IMR-90 (cell line): ENCODE results near the gene IP6K3. TPM values are rescaled to one million over a fixed set of nuclear protein-coding genes. Genes with fewer than 3 reads are reported as not detected.

Experiments
- ATAC-seq: fragments of 200-7000 bp; cut with Tn5 transposase; 2 replicates; pipeline ENCODE4 v1.9.1; 2020; ENCODE audit warnings: low read depth, mild to moderate bottlenecking, moderate library complexity
- BruUV-seq: library from RNA; stranded (reverse); fragments of 400-500 nt; replicated peaks from 2 replicates; lab custom pipeline; 2021; lab: Mats Ljungman, UMichigan
- CTCF ChIA-PET: fragments of 300-600 bp; formaldehyde crosslinking; extraction: SDS; loops from one replicate; lab custom pipeline; 2021; ENCODE audit warnings: antibody characterized with exemption; lab: Yijun Ruan, JAX
- POLR2A ChIA-PET: fragments of 300-600 bp; sonication (Branson Sonifier 250); formaldehyde crosslinking; loops from one replicate; lab custom pipeline; 2022; ENCODE audit warnings: antibody characterized with exemption; ENCODE audit not compliant: unreplicated experiment; lab: Charles Lee
- DNase-seq: peaks from one replicate; pipeline ENCODE4 v3.0.0; 2013
- H2AFZ ChIP-seq: replicated peaks from 2 replicates; pipeline ENCODE3; 2013; ENCODE audit warnings: low read length, mild to moderate bottlenecking; ENCODE audit not compliant: poor library complexity
- H2AK5ac ChIP-seq: 2 replicates; pipeline ENCODE4 v1.6.1; 2013; ENCODE audit warnings: low read depth, low read length, inconsistent platforms
- H2AK9ac ChIP-seq: replicated peaks from 2 replicates; pipeline ENCODE3; 2013; ENCODE audit warnings: mild to moderate bottlenecking, low read depth, low read length, moderate library complexity; ENCODE audit not compliant: poor library complexity
- H2BK120ac ChIP-seq: 2 replicates; pipeline ENCODE4 v1.6.1; 2013; ENCODE audit warnings: low read depth, low read length, inconsistent platforms
- H2BK15ac ChIP-seq: 3 replicates; pipeline ENCODE4 v1.6.1; 2013; ENCODE audit warnings: low read depth, low read length, inconsistent platforms
- H2BK20ac ChIP-seq: 2 replicates; pipeline ENCODE4 v1.6.1; 2013; ENCODE audit warnings: low read depth, mild to moderate bottlenecking, inconsistent platforms, low read length, moderate library complexity
- H2BK5ac ChIP-seq: 2 replicates; pipeline ENCODE4 v1.6.1; 2013; ENCODE audit warnings: mild to moderate bottlenecking, low read depth, low read length, inconsistent platforms; ENCODE audit not compliant: poor library complexity, severe bottlenecking
- H3K14ac ChIP-seq: replicated peaks from 2 replicates; pipeline ENCODE4 v1.6.1; 2013; ENCODE audit warnings: low read depth, low read length, inconsistent platforms
- H3K18ac ChIP-seq: 2 replicates; pipeline ENCODE4 v1.6.1; 2013; ENCODE audit warnings: low read depth, low read length, control low read depth
- H3K23ac ChIP-seq: 2 replicates; pipeline ENCODE4 v1.6.1; 2013; ENCODE audit warnings: low read depth, low read length, inconsistent platforms
- H3K27ac ChIP-seq: 2 replicates; pipeline ENCODE4 v1.5.1; 2013; ENCODE audit warnings: mild to moderate bottlenecking, control low read depth, low read length; ENCODE audit not compliant: insufficient read depth
- H3K27me3 ChIP-seq: 2 replicates; pipeline ENCODE4 v1.6.1; 2013; ENCODE audit warnings: low read length; ENCODE audit not compliant: control insufficient read depth, insufficient read depth
- H3K36me3 ChIP-seq: 2 replicates; pipeline ENCODE4 v1.6.1; 2013; ENCODE audit warnings: low read length, mixed read lengths; ENCODE audit not compliant: control insufficient read depth, insufficient read depth
- H3K4ac ChIP-seq: 2 replicates; pipeline ENCODE4 v1.6.1; 2013; ENCODE audit warnings: low read depth, low read length, inconsistent platforms
- H3K4me1 ChIP-seq: 2 replicates; pipeline ENCODE4 v1.6.1; 2013; ENCODE audit warnings: low read length, mixed read lengths; ENCODE audit not compliant: control insufficient read depth, insufficient read depth
- H3K4me2 ChIP-seq: 2 replicates; pipeline ENCODE4 v1.6.1; 2013; ENCODE audit warnings: low read depth, mild to moderate bottlenecking, control low read depth, low read length, moderate library complexity
- H3K4me3 ChIP-seq: 2 replicates; pipeline ENCODE4 v1.5.1; 2013; ENCODE audit warnings: low read depth, mild to moderate bottlenecking, control low read depth, low read length, moderate library complexity; ENCODE audit not compliant: insufficient read depth
- H3K56ac ChIP-seq: 2 replicates; pipeline ENCODE4 v1.6.1; 2013; ENCODE audit warnings: low read length, inconsistent platforms; ENCODE audit not compliant: insufficient read depth; ENCODE audit errors: extremely low read depth
- H3K79me1 ChIP-seq, 2 experiments: 2 replicates each; pipeline ENCODE4 v1.6.1; 2013; ENCODE audit warnings: low read length in 2 of 2, inconsistent platforms in 1 of 2, low read depth in 1 of 2
- H3K9ac ChIP-seq: 2 replicates; pipeline ENCODE4 v1.6.1; 2013; ENCODE audit warnings: low read depth, low read length, control low read depth
- H3K9me1 ChIP-seq: 2 replicates; pipeline ENCODE4 v1.6.1; 2013; ENCODE audit warnings: low read length, inconsistent platforms; ENCODE audit not compliant: insufficient read depth
- H3K9me3 ChIP-seq: 2 replicates; pipeline ENCODE4 v1.6.1; 2013; ENCODE audit warnings: low read length; ENCODE audit not compliant: control insufficient read depth, insufficient read depth
- H4K20me1 ChIP-seq: 2 replicates; pipeline ENCODE4 v1.6.1; 2013; ENCODE audit warnings: low read length, inconsistent platforms; ENCODE audit not compliant: insufficient read depth
- H4K5ac ChIP-seq: 2 replicates; pipeline ENCODE4 v1.6.1; 2013; ENCODE audit warnings: mild to moderate bottlenecking, low read depth, low read length, control low read depth
- H4K8ac ChIP-seq, 2 experiments: 2 replicates each; pipeline ENCODE4 v1.6.1; 2013; ENCODE audit warnings: low read depth in 2 of 2, low read length in 2 of 2, control low read depth in 1 of 2, inconsistent platforms in 1 of 2
- H4K91ac ChIP-seq: 2 replicates; pipeline ENCODE4 v1.6.1; 2013; ENCODE audit warnings: low read depth, low read length, inconsistent platforms; ENCODE audit not compliant: insufficient read depth
- BHLHE40 ChIP-seq: fragments of 150-350 bp; IDR thresholded peaks from 2 replicates; pipeline ENCODE4 v1.6.1; 2016; ENCODE audit warnings: mild to moderate bottlenecking, low read depth, low read length
- CHD1 ChIP-seq: IDR thresholded peaks from 2 replicates; pipeline ENCODE4 v1.6.1; 2012; ENCODE audit warnings: low read depth, low read length, improper control_type of control experiment
- MAZ ChIP-seq: IDR thresholded peaks from 2 replicates; pipeline ENCODE4 v1.6.1; 2012; ENCODE audit warnings: low read depth, mild to moderate bottlenecking, low read length, improper control_type of control experiment, moderate library complexity, borderline replicate concordance
- RAD21 ChIP-seq: IDR thresholded peaks from 2 replicates; pipeline ENCODE4 v1.6.1; 2012; ENCODE audit warnings: low read length, improper control_type of control experiment
- RFX5 ChIP-seq: IDR thresholded peaks from 2 replicates; pipeline ENCODE4 v1.8.0; 2012; ENCODE audit warnings: low read depth, mild to moderate bottlenecking, low read length, moderate library complexity
- WGBS, 2 experiments: methylation state at CpG; one replicate each; pipeline versions ENCODE4 v1.1.5 to v1.1.7; 2013; ENCODE audit warnings: missing lambda C conversion rate in 2 of 2; ENCODE audit not compliant: insufficient read length in 1 of 2; ENCODE audit errors: extremely low coverage in 2 of 2; 5-methylcytosine and 5-hydroxymethylcytosine counted together
- dilution Hi-C: fragments of 300-500 bp; cut with HindIII; formaldehyde crosslinking; loops from one replicate; pipeline ENCODE4 v1.14.3; 2018; ENCODE audit warnings: low sequenced_read_pairs; ENCODE audit not compliant: unreplicated experiment
- in situ Hi-C: fragments of 300-500 bp; cut with MboI; formaldehyde crosslinking; loops from 3 replicates; pipeline ENCODE4 v1.14.3; 2019; ENCODE audit warnings: low sequenced_read_pairs, inconsistent platforms, mixed read lengths
- intact Hi-C: fragments of 100-400 bp; cut with micrococcal nuclease; formaldehyde crosslinking; loops from 2 replicates; pipeline ENCODE4 v1.10.0; 2022
- polyA plus RNA-seq, 3 experiments: library from polyadenylated mRNA; depleted of rRNA; stranded (reverse); fragments of >200 nt; gene quantifications; 2 replicates each; pipeline ENCODE4 v1.2.3, GENCODE V29; 2012; ENCODE audit warnings: low replicate concordance in 1 of 3
- total RNA-seq: library from RNA; depleted of rRNA; stranded (reverse); fragments of >200 nt; gene quantifications from 2 replicates; pipeline ENCODE4 v1.2.3, GENCODE V29; 2012

Gene IP6K3
- total and polyA plus RNA-seq, 2 of the 4 experiments (the other 2 are of a cell fraction) = 0.18 to 0.51 TPM

DNA sequence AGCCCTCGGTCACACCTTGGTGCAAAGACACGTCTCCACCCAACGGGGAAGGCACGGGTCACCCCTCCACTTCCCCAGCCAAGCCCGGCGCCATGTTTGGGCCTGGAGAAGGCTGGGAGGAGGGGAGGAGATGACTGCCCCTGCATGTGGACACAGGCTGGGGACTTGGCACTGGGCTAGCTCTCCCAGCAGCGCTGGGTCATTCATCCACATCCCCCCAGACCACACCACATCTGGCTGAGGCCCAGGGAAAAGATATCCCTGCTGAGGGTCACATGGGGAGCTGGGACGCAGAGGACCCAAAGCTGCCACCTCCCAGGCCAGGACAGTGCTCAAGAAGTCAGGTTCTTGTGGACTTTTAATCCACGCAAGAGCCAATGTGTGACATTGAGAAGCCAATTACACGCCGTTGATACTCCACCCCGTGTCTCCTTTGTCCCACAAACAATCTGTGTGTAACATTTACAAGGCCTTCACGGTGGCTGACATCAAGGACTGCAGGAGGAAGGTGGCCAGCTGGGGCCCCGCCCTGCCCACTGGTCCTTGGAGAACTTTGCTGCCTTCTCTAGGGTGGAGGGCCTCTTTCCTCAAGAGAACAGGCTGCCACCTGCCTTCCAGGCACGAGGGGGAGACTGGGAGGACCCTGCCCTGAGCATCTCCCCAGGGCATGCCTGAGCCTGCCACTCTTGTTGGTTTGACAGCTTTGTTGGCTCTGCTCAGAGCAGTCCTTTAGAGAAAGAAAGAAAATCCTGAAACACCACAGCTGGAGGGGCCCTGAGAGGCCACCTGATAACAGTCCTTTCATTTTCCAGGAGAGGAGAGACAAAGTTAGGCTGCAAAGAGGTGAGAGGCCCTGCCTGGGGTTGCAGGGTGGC, 5.3 kb upstream of the IP6K3 start:
- Histone ChIP-seq H3K4me2 (no peak overlapping the region), H4K91ac (peak overlapping the region; percentile 21), H3K4me3 (no peak overlapping the region), H3K14ac (no peak overlapping the region), H2AK5ac (0 out of 2 replicates have a peak overlapping the region, but pooled peaks have one; percentile 39), H2BK15ac (peak overlapping the region; percentile 43; the same call in 1 of the 3 replicates), H3K79me1 (no peaks in the 10 kb centered on the region), H3K27me3 (no peaks in the 10 kb centered on the region), H3K23ac (no peak overlapping the region), H3K9ac (no peak overlapping the region), H3K9me1 (0 out of 2 replicates have a peak, but pooled peaks cover 3% of the 10 kb centered on the region), H4K5ac (peak overlapping the region; percentile 15), H3K56ac (no peak overlapping the region), H3K9me3 (no peaks in the 10 kb centered on the region), H2BK5ac (no peak overlapping the region), H3K4me1 (peaks cover 22% of the 10 kb centered on the region), H2AK9ac (no peak overlapping the region), H3K18ac (peak overlapping the region; percentile 31), H3K27ac (no peak overlapping the region), H2BK20ac (no peak overlapping the region), H2AFZ (peak overlapping the region; percentile 69), H3K4ac (peak overlapping the region; percentile 46), H4K20me1 (peaks cover 5% of the 10 kb centered on the region), H4K8ac (peak overlapping the region in 1 of 2 experiments; percentile 21; a peak in 1 of 4 replicates), H2BK120ac (peak overlapping the region; percentile 3; the same call in 1 of the 2 replicates), H3K36me3 (no peaks in the 10 kb centered on the region)
- WGBS, 2 experiments = 80% methylated on average over 1 of the region's 15 CpGs; no CpG with 5 or more reads in 1 of the 2 experiments
- TF ChIP-seq CHD1 = no peak
- TF ChIP-seq MAZ = no peak
- TF ChIP-seq BHLHE40 = no peak
- TF ChIP-seq RFX5 = no peak
- TF ChIP-seq RAD21 = no peak
- BruUV-seq = no TSS peak
- ATAC-seq = no peak
- intact Hi-C loops (no loop called here), dilution Hi-C loops (no loop called here), in situ Hi-C loops (no loop called here)
- no peak for DNase-seq
- ChIA-PET POLR2A (interaction anchor here (0.5 to 0.6 kb wide), 2 partner anchors 41 to 485 kb away, joined by 3 to 7 read pairs; partner anchors contain the start of genes HMGA1 and UQCC2), CTCF (no interaction called here)
